MM.1S (cell line): ENCODE measurements around the gene HCRTR1.

Source experiments
- DNase-seq: peaks from one replicate; pipeline ENCODE4 v3.0.0-alpha.2; 2015
- H2AFZ ChIP-seq: fragments of 300-600 bp; sonication (generic); 2 replicates; pipeline ENCODE4 v1.6.0; 2016; ENCODE audit warnings: antibody characterized with exemption, low read length
- H3F3A ChIP-seq: fragments of 300-600 bp; sonication (generic); 2 replicates; pipeline ENCODE4 v1.6.1; 2016; ENCODE audit warnings: mild to moderate bottlenecking, antibody characterized with exemption, low read length, moderate library complexity, mixed read lengths; ENCODE audit not compliant: insufficient read depth
- H3K27ac ChIP-seq: fragments of 300-600 bp; sonication (generic); 2 replicates; pipeline ENCODE4 v1.5.1; 2016; ENCODE audit warnings: mild to moderate bottlenecking, low read length
- H3K27me3 ChIP-seq: fragments of 300-600 bp; sonication (generic); replicated peaks from 2 replicates; pipeline ENCODE4 v1.6.0; 2016; ENCODE audit warnings: low read length; ENCODE audit not compliant: insufficient read depth
- H3K36me3 ChIP-seq: fragments of 300-600 bp; sonication (generic); replicated peaks from 2 replicates; pipeline ENCODE4 v1.6.1; 2016; ENCODE audit warnings: mild to moderate bottlenecking, low read length, mixed read lengths; ENCODE audit not compliant: insufficient read depth
- H3K4me1 ChIP-seq: fragments of 300-600 bp; sonication (generic); 2 replicates; pipeline ENCODE4 v1.6.1; 2016; ENCODE audit warnings: low read length, mixed read lengths
- H3K4me2 ChIP-seq: fragments of 300-600 bp; sonication (generic); 2 replicates; pipeline ENCODE4 v1.6.0; 2016; ENCODE audit warnings: low read depth, low read length
- H3K4me3 ChIP-seq: fragments of 300-600 bp; sonication (generic); 2 replicates; pipeline ENCODE4 v1.5.1; 2016; ENCODE audit warnings: low read length, mixed read lengths
- H3K79me2 ChIP-seq: fragments of 300-600 bp; sonication (generic); 2 replicates; pipeline ENCODE4 v1.6.1; 2016; ENCODE audit warnings: mixed run types, low read length, mixed read lengths
- H3K9ac ChIP-seq: fragments of 300-600 bp; sonication (generic); 2 replicates; pipeline ENCODE4 v1.6.1; 2016; ENCODE audit warnings: low read length, mixed read lengths
- H3K9me2 ChIP-seq: fragments of 300-600 bp; sonication (generic); replicated peaks from 2 replicates; pipeline ENCODE4 v1.6.1; 2016; ENCODE audit warnings: mild to moderate bottlenecking, low read length, mixed read lengths; ENCODE audit not compliant: insufficient read depth
- H3K9me3 ChIP-seq: fragments of 300-600 bp; sonication (generic); replicated peaks from 2 replicates; pipeline ENCODE4 v1.6.1; 2016; ENCODE audit warnings: mild to moderate bottlenecking, low read length, mixed read lengths; ENCODE audit not compliant: insufficient read depth
- H4K20me1 ChIP-seq: fragments of 300-600 bp; sonication (generic); 2 replicates; pipeline ENCODE4 v1.6.1; 2016; ENCODE audit warnings: mild to moderate bottlenecking, low read length, moderate library complexity, mixed read lengths; ENCODE audit not compliant: insufficient read depth
- CTCF ChIP-seq: fragments of 300-600 bp; sonication (generic); IDR thresholded peaks from 2 replicates; pipeline ENCODE4 v1.5.1; 2016; ENCODE audit warnings: antibody characterized with exemption, low read length, mixed read lengths
- EZH2 ChIP-seq: fragments of 300-600 bp; sonication (generic); optimal IDR thresholded peaks from 2 replicates; pipeline ENCODE3; 2017; ENCODE audit warnings: low read depth, mild to moderate bottlenecking, antibody characterized with exemption, low read length, mixed read lengths
- EZH2phosphoT487 ChIP-seq: fragments of 300-600 bp; sonication (generic); IDR thresholded peaks from 2 replicates; pipeline ENCODE4 v1.6.1; 2018; ENCODE audit warnings: antibody characterized with exemption, low read length

Gene HCRTR1

DNA sequence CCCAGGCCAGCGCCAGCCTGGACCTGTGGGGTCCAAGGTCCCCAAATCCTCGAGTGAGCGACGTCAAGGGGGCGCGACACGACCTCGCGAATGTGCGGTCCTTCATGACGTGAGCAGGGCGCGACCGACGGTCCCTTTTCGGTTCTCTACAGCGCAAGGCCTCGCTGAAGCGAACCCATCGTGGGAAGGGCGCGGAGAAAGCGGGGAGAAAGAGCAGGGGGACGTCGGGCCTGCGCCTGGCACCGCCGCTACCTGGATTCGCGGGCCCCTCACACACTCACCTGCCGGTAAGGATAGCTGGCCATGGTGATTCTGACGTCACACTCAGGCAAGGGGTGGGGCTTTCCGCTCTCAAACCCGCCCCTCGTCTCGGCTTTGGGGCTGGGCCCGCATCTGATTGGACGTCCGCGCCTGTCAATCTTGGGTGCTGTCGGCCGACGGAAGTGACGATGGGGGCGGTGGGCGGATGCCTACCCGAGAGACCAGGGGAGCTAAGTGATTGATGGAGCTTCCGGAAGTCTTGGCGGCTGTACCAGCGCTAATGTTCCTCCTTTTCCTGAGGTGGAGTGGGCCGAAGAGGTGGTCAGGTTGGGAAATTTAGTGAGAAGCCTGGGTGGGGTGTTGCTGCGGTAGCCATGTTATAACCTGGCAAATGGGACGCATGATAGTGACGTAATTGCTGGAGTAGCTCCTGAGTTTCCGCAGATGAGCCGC lies 27.2 kb downstream of the HCRTR1 start, which contains the start of gene PEF1:
Gene PEF1, minus strand, starts transcription at position 317 of the 714 bp plus-strand sequence. Its CDS starts 12 bp downstream, at position 305.
- peaks cover 7% of the 10 kb centered on the region for H3K4me1 ChIP-seq
- H3K9ac ChIP-seq, result peak within 1 kb of the TSS; percentile 96
- peak within 1 kb of the TSS; percentile 97 for H3K4me3 ChIP-seq
- no peaks in the 10 kb centered on the region for H3K9me2 ChIP-seq
- no peaks in the 10 kb centered on the region for H3K9me3 ChIP-seq
- H4K20me1 ChIP-seq, result no peaks in the 10 kb centered on the region
- H3K27ac ChIP-seq, result peak within 1 kb of the TSS; percentile 71
- no peaks in the 10 kb centered on the region for H3K36me3 ChIP-seq
- H3K27me3 ChIP-seq, result no peaks in the 10 kb centered on the region
- TF ChIP-seq CTCF, result no peak
- TF ChIP-seq EZH2phosphoT487, result no peak
- TF ChIP-seq EZH2, result no peak
- no peaks in the 10 kb centered on the region for H3F3A ChIP-seq
- H3K4me2 ChIP-seq, result peak within 1 kb of the TSS; percentile 86
- H3K79me2 ChIP-seq, result peaks cover 46% of the 10 kb centered on the region
- peak within 1 kb of the TSS; percentile 85 for H2AFZ ChIP-seq
- peak; percentile 98 for DNase-seq

DNA sequence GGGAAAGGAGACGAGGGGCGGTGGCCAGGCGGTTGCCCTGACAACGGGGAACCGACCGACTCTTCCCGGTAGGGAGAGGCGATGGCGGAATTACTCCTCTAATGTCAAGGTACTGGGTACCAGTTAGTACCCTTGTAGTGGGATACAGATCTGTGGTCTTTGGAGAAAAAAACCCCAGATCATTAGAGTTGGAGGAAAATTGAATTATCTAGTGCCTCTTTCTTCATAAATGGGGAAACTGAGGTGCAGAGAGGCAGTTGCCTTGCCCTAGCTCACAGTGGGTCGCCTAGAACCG lies 27.7 kb downstream of the HCRTR1 start:
- H3K4me1 ChIP-seq, result peaks cover 7% of the 10 kb centered on the region
- peak overlapping the region; percentile 71; the same call in 1 of the 2 replicates for H3K27ac ChIP-seq
- TF ChIP-seq CTCF (no peak), EZH2phosphoT487 (no peak), EZH2 (no peak)

GRCh38 chr1:31646259-31646960 lies 28.9 kb downstream of the HCRTR1 start:
- Histone ChIP-seq H2AFZ (no peak overlapping the region), H3K4me2 (no peak overlapping the region)

More for the DNA sequence above, 27.7 kb downstream of the HCRTR1 start:
- Histone ChIP-seq H3K9me3 (no peaks in the 10 kb centered on the region), H3K9ac (peak overlapping the region; percentile 96), H3K27me3 (no peaks in the 10 kb centered on the region), H3K9me2 (no peaks in the 10 kb centered on the region), H3K79me2 (peaks cover 41% of the 10 kb centered on the region), H3K4me2 (peak overlapping the region; percentile 80), H3K36me3 (no peaks in the 10 kb centered on the region), H3K4me3 (peak overlapping the region; percentile 97), H3F3A (no peaks in the 10 kb centered on the region), H2AFZ (peak overlapping the region; percentile 57), H4K20me1 (no peaks in the 10 kb centered on the region)
- no peak for DNase-seq

More at GRCh38 chr1:31646259-31646960, 28.9 kb downstream of the HCRTR1 start:
- Histone ChIP-seq H3K9me3 (no peaks in the 10 kb centered on the region), H3K27me3 (peaks cover 7% of the 10 kb centered on the region; the same call in 1 of the 2 replicates), H3K79me2 (peaks cover 29% of the 10 kb centered on the region), H3F3A (no peaks in the 10 kb centered on the region), H3K9me2 (no peaks in the 10 kb centered on the region), H4K20me1 (no peaks in the 10 kb centered on the region), H3K4me1 (peaks cover 7% of the 10 kb centered on the region), H3K9ac (no peak overlapping the region), H3K36me3 (no peaks in the 10 kb centered on the region), H3K27ac (no peak overlapping the region), H3K4me3 (no peak overlapping the region)
- TF ChIP-seq EZH2 (no peak), CTCF (no peak), EZH2phosphoT487 (no peak)
- DNase-seq, result no peak
